PC-9 (cell line): ENCODE results near the gene SREK1.

ENCODE experiments used
- EZH2 ChIP-seq: fragments of 200-600 bp; sonication (generic); IDR thresholded peaks from 2 replicates; pipeline ENCODE4 v1.8.0; 2017; ENCODE audit warnings: antibody characterized with exemption, low read depth
- TF ChIP-seq, protein P1 (sequence below): fragments of 200-600 bp; sonication (generic); conservative IDR thresholded peaks from 2 replicates; pipeline ENCODE4 v1.6.1; 2017; ENCODE audit warnings: mixed run types, antibody characterized with exemption, mild to moderate bottlenecking, moderate library complexity

DNA sequence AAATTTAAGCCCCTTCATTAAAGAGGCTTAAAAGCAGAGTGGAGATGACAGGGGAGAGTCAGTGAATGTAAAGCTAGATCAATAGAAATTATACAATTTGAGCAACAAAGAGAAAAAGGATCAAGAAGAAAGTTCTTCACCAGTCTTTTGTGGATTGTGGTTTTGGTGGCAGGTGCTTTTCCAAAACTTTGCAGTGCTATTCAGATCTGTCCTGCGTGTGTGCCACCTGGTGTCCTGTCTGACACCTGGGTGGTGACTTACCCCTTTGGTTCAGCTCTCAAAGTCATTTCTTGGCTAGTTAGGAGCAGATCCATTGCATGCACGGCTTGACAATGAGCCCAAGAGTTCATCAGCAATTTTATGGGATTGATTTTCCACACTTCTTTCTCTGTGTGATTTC lies 69.4 kb downstream of the SREK1 start:
- no peak for TF ChIP-seq EZH2
- TF ChIP-seq, protein P1, sequence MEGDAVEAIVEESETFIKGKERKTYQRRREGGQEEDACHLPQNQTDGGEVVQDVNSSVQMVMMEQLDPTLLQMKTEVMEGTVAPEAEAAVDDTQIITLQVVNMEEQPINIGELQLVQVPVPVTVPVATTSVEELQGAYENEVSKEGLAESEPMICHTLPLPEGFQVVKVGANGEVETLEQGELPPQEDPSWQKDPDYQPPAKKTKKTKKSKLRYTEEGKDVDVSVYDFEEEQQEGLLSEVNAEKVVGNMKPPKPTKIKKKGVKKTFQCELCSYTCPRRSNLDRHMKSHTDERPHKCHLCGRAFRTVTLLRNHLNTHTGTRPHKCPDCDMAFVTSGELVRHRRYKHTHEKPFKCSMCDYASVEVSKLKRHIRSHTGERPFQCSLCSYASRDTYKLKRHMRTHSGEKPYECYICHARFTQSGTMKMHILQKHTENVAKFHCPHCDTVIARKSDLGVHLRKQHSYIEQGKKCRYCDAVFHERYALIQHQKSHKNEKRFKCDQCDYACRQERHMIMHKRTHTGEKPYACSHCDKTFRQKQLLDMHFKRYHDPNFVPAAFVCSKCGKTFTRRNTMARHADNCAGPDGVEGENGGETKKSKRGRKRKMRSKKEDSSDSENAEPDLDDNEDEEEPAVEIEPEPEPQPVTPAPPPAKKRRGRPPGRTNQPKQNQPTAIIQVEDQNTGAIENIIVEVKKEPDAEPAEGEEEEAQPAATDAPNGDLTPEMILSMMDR, result no peak
